HK-2 (cell line): ENCODE results near the gene ADRB2.

ENCODE experiments used
- DNase-seq: peaks from one replicate; pipeline ENCODE4 v3.0.0-alpha.2; 2018; ENCODE audit not compliant: unreplicated experiment

Gene ADRB2

GRCh38 chr5:148831590-148832565 is 5.5 kb downstream of the ADRB2 start:
- no peak for DNase-seq

GRCh38 chr5:148833122-148833521 is 6.7 kb downstream of the ADRB2 start:
- DNase-seq, result no peak

- DNase-seq, result no peak
Observed at GRCh38 chr5:148833925-148834324, 7.5 kb downstream of the ADRB2 start.

- no peak for DNase-seq
Observed at GRCh38 chr5:148834689-148835088, 8.3 kb downstream of the ADRB2 start.

GRCh38 chr5:148836272-148837250 is 10.2 kb downstream of the ADRB2 start:
- no peak for DNase-seq

GRCh38 chr5:148837383-148837782 is 11.0 kb downstream of the ADRB2 start:
- DNase-seq, result no peak

- no peak for DNase-seq
Observed at GRCh38 chr5:148838357-148838756, 11.9 kb downstream of the ADRB2 start.

GRCh38 chr5:148839960-148840359 is 13.5 kb downstream of the ADRB2 start:
- no peak for DNase-seq

GRCh38 chr5:148840531-148840930 is 14.1 kb downstream of the ADRB2 start:
- no peak for DNase-seq

GRCh38 chr5:148841519-148841918 is 15.1 kb downstream of the ADRB2 start:
- DNase-seq, result no peak

- DNase-seq, result no peak
Observed at GRCh38 chr5:148842161-148842560, 15.8 kb downstream of the ADRB2 start.

- DNase-seq, result no peak
Observed at GRCh38 chr5:148843510-148844318, 17.3 kb downstream of the ADRB2 start.

GRCh38 chr5:148844433-148845280 is 18.2 kb downstream of the ADRB2 start:
- DNase-seq, result no peak

- no peak for DNase-seq
Observed at GRCh38 chr5:148846930-148847329, 20.5 kb downstream of the ADRB2 start.

GRCh38 chr5:148847456-148847855 is 21.0 kb downstream of the ADRB2 start:
- DNase-seq, result no peak

- no peak for DNase-seq
Observed at GRCh38 chr5:148848393-148849031, 22.1 kb downstream of the ADRB2 start.

- no peak for DNase-seq
Observed at GRCh38 chr5:148849461-148849860, 23.1 kb downstream of the ADRB2 start.

GRCh38 chr5:148850836-148851235 is 24.4 kb downstream of the ADRB2 start:
- no peak for DNase-seq

- no peak for DNase-seq
Observed at GRCh38 chr5:148853868-148854267, 27.5 kb downstream of the ADRB2 start.
